ENCODE results near the gene EIF3D. TPM values are rescaled to one million over a fixed set of nuclear protein-coding genes. Genes with fewer than 3 reads are reported as not detected.

EIF3D gene
- total and polyA plus RNA-seq, 9 of the 15 experiments (the other 6 are each of a cell fraction or from before 2014, with no cell fraction given) = 191 to 422 (median 279) TPM

DNA sequence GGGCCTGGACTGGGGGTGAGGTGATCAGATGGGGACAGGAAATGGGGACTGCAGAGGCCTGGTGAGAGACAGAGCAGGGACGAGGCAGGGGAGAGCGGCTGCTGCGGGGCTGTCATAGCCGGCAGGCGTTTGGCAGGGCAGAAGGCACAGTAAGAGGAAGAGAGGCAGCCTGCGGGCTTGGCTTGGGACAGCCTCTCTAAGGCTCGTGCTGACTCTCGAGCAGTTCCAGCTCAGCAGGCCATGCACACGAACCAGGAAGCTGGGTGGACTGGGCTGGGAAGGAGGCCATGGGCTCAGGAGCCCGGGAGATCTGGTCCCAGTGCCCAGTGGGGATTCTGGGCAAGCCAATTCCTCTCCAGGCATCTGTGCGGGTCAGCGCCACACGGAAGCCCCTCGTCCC is 19.6 kb upstream of the EIF3D start (continued):
- TF ChIP-seq NFIX (CRISPR knock-in tag; IDR thresholded peaks at IDR 0.05; ENCODE audit: low read depth) = no peak

DNA sequence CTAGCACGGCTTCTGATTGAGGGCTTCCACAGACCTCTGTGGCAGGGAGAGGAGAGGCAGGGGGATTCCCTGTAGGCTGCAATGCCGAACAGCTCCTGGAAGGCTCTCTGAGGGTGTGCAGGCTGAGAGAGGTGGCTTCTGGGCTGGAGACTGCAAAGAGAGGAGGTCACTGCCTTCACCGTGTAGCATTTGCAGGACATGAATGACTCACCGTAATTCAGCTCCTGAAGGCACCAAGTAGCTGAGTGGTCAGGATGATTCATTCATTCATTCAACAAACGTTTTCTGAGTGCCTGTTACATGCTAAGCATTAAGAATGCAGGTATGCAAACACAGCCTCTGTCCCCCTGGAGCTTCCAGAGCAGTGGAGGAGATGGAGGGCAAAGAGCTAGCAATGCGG is 18.0 kb upstream of the EIF3D start:
- Histone ChIP-seq H3K9ac (ENCODE audit: insufficient read depth in 1 of 2, low read depth in 2 of 2, low read length in 2 of 2) (no peak overlapping the region), H3K79me2 (ENCODE audit: control insufficient read depth, insufficient read depth, low read length) (no peaks in the 10 kb centered on the region), H2AFZ (ENCODE audit: low read depth, low read length) (no peak overlapping the region), H3K4me1 (replicated peaks in 1 of 2; ENCODE audit: control insufficient read depth in 2 of 2, insufficient read depth in 2 of 2, low read length in 2 of 2) (peaks cover 5 to 15% of the 10 kb centered on the region in 2 experiments; a peak in 4 of 5 replicates), H3K9me1 (ENCODE audit: control insufficient read depth, insufficient read depth, low read length) (no peaks in the 10 kb centered on the region), H3K4me3 (no peak overlapping the region), H3K27ac (ENCODE audit: extremely low read depth, low read depth, low read length) (no peak overlapping the region), H3K27me3 (ENCODE audit: control insufficient read depth in 2 of 2, insufficient read depth in 2 of 2, low read length in 2 of 2) (peaks cover 6 to 16% of the 10 kb centered on the region in 2 experiments; a peak in 4 of 5 replicates), H3K9me3 (replicated peaks; ENCODE audit: control insufficient read depth, insufficient read depth, low read depth, low read length) (no peaks in the 10 kb centered on the region), H4K20me1 (replicated peaks; ENCODE audit: control insufficient read depth, insufficient read depth, low read length) (no peaks in the 10 kb centered on the region), H3K4me2 (ENCODE audit: insufficient read depth, low read length) (no peak overlapping the region), H3K36me3 (ENCODE audit: control insufficient read depth, insufficient read depth, low read length) (no peaks in the 10 kb centered on the region)
- in situ Hi-C loops (cut with MboI) = loop anchor here (10.0 kb wide), 1 partner anchor 318 kb away; the partner anchor contains the start of gene NCF4
- intact Hi-C loops (cut with micrococcal nuclease) = loop anchor here (1.0 to 5.0 kb wide), 3 partner anchors 225 to 430 kb away; no protein-coding TSS in a partner anchor
- FAIRE-seq (no peak), DNase-seq (ENCODE audit: extremely low read depth in 1 of 4, low spot score in 3 of 4) (no peak), ATAC-seq (no peak)
- CTCF ChIA-PET (ENCODE audit: low intra/inter-chr PET ratio) = interaction anchor here (0.9 to 3.1 kb wide), 2 partner anchors 309 to 497 kb away, joined by 5 to 20 read pairs; no protein-coding TSS in a partner anchor
- POLR2A ChIA-PET = interaction anchor here (0.5 kb wide), 1 partner anchor 256 kb away, joined by 3 read pairs; no protein-coding TSS in a partner anchor
- no TSS peak for BruUV-seq (replicated peaks)
- TF ChIP-seq, protein P1, sequence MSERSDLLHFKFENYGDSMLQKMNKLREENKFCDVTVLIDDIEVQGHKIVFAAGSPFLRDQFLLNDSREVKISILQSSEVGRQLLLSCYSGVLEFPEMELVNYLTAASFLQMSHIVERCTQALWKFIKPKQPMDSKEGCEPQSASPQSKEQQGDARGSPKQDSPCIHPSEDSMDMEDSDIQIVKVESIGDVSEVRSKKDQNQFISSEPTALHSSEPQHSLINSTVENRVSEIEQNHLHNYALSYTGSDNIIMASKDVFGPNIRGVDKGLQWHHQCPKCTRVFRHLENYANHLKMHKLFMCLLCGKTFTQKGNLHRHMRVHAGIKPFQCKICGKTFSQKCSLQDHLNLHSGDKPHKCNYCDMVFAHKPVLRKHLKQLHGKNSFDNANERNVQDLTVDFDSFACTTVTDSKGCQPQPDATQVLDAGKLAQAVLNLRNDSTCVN (CRISPR knock-in tag; IDR thresholded peaks at IDR 0.05) = no peak
- TF ChIP-seq ZFX (CRISPR knock-in tag; IDR thresholded peaks at IDR 0.05) (no peak), STAT5B (CRISPR knock-in tag; IDR thresholded peaks at IDR 0.05) (no peak), ZNF24 (IDR thresholded peaks at IDR 0.05) (peak; percentile 70), MECOM (CRISPR knock-in tag; IDR thresholded peaks at IDR 0.05) (no peak), SRSF3 (IDR thresholded peaks at IDR 0.05; ENCODE audit: insufficient read depth, low read length) (no peak), FOSL1 (tag; conservative IDR thresholded peaks at IDR 0.05) (peak; percentile 70), PHF21A (IDR thresholded peaks at IDR 0.05; ENCODE audit: borderline replicate concordance, low read depth) (no peak)
- TF ChIP-seq, protein P2, sequence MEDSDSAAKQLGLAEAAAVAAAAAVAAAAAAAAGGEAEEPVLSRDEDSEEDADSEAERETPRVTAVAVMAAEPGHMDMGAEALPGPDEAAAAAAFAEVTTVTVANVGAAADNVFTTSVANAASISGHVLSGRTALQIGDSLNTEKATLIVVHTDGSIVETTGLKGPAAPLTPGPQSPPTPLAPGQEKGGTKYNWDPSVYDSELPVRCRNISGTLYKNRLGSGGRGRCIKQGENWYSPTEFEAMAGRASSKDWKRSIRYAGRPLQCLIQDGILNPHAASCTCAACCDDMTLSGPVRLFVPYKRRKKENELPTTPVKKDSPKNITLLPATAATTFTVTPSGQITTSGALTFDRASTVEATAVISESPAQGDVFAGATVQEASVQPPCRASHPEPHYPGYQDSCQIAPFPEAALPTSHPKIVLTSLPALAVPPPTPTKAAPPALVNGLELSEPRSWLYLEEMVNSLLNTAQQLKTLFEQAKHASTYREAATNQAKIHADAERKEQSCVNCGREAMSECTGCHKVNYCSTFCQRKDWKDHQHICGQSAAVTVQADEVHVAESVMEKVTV (CRISPR knock-in tag; IDR thresholded peaks at IDR 0.05) = no peak
- TF ChIP-seq, protein P3, sequence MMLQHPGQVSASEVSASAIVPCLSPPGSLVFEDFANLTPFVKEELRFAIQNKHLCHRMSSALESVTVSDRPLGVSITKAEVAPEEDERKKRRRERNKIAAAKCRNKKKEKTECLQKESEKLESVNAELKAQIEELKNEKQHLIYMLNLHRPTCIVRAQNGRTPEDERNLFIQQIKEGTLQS (IDR thresholded peaks at IDR 0.05) = peak; percentile 51; the same call in 1 of the 2 replicates
- TF ChIP-seq, protein P3 (CRISPR knock-in tag; conservative IDR thresholded peaks at IDR 0.05) = no peak
- 48% methylated on average over 4 of the region's 6 CpGs for WGBS (ENCODE audit: insufficient coverage, low coverage, missing lambda C conversion rate)

Data from K562 (cell line).